Activated CD8-positive, alpha-beta memory T cell treated with anti-CD3 and anti-CD28 coated beads for 1 hour (primary cell): ENCODE data around the gene MFGE8.

Experiments used
- DNase-seq, 2 donors: peaks; one replicate each; pipeline ENCODE4 v3.0.0-alpha.2; 2020; ENCODE audit warnings: low read depth in 1 of 2; ENCODE audit errors: extremely low read depth in 1 of 2

MFGE8 gene

GRCh38 chr15:88920186-88920891 is 7.2 kb upstream of the MFGE8 start:
- no peak for DNase-seq

GRCh38 chr15:88918738-88919137 is 5.6 kb upstream of the MFGE8 start:
- DNase-seq, result no peak

- no peak for DNase-seq
Measured at GRCh38 chr15:88917760-88918159, 4.6 kb upstream of the MFGE8 start.

GRCh38 chr15:88915354-88915753 is 2.2 kb upstream of the MFGE8 start:
- no peak for DNase-seq

- no peak for DNase-seq
Measured at GRCh38 chr15:88913850-88914169, 631 bp upstream of the MFGE8 start.

GRCh38 chr15:88912500-88912921 is 668 bp downstream of the MFGE8 start:
- no peak for DNase-seq

GRCh38 chr15:88911766-88912118 is 1.4 kb downstream of the MFGE8 start:
- DNase-seq, result no peak

GRCh38 chr15:88909956-88910831 is 3.0 kb downstream of the MFGE8 start:
- DNase-seq, result no peak

GRCh38 chr15:88908697-88909621 is 4.2 kb downstream of the MFGE8 start:
- no peak for DNase-seq

GRCh38 chr15:88908123-88908522 is 5.1 kb downstream of the MFGE8 start:
- DNase-seq, result no peak

- DNase-seq, result no peak
Measured at GRCh38 chr15:88907111-88907510, 6.1 kb downstream of the MFGE8 start.

GRCh38 chr15:88906551-88906950 is 6.6 kb downstream of the MFGE8 start:
- DNase-seq, result no peak

- no peak for DNase-seq
Measured at GRCh38 chr15:88906130-88906529, 7.0 kb downstream of the MFGE8 start.

- DNase-seq, result no peak
Measured at GRCh38 chr15:88905576-88905975, 7.6 kb downstream of the MFGE8 start.

GRCh38 chr15:88904624-88905327 is 8.4 kb downstream of the MFGE8 start:
- DNase-seq, result peak; percentile 83 to 88

- DNase-seq, result no peak
Measured at GRCh38 chr15:88904257-88904623, 8.9 kb downstream of the MFGE8 start.

GRCh38 chr15:88902846-88903245 is 10.3 kb downstream of the MFGE8 start:
- no peak for DNase-seq

- DNase-seq, result no peak
Measured at GRCh38 chr15:88902221-88902835, 10.9 kb downstream of the MFGE8 start.

GRCh38 chr15:88901508-88902220 is 11.5 kb downstream of the MFGE8 start:
- no peak for DNase-seq

- no peak for DNase-seq
Measured at GRCh38 chr15:88900982-88901418, 12.2 kb downstream of the MFGE8 start.
